Transverse colon (tissue), 4 donors: Measurements from ENCODE around the gene MEG3.

ENCODE experiments used
- CTCF ChIP-seq, 5 experiments: fragments of 200-600 bp in 3 of 5; fragments of 450-650 bp in 2 of 5; sonication (generic) in 3 of 5; IDR thresholded peaks; 1 replicate in 2 of 5; 2 replicates in 3 of 5; pipeline ENCODE4 v1.5.1; 2016 to 2017; ENCODE audit warnings: antibody characterized with exemption in 5 of 5, inconsistent platforms in 3 of 5, mild to moderate bottlenecking in 2 of 5, moderate library complexity in 1 of 5
- POLR2A ChIP-seq: fragments of 450-650 bp; IDR thresholded peaks from one replicate; pipeline ENCODE4 v1.6.1; 2016; ENCODE audit warnings: antibody characterized with exemption, mild to moderate bottlenecking, moderate library complexity
- POLR2AphosphoS5 ChIP-seq, 3 donors: sonication (generic); formaldehyde crosslinking; IDR thresholded peaks; one replicate each; pipeline ENCODE4 v1.6.1; 2016; ENCODE audit warnings: antibody characterized with exemption in 3 of 3

DNA sequence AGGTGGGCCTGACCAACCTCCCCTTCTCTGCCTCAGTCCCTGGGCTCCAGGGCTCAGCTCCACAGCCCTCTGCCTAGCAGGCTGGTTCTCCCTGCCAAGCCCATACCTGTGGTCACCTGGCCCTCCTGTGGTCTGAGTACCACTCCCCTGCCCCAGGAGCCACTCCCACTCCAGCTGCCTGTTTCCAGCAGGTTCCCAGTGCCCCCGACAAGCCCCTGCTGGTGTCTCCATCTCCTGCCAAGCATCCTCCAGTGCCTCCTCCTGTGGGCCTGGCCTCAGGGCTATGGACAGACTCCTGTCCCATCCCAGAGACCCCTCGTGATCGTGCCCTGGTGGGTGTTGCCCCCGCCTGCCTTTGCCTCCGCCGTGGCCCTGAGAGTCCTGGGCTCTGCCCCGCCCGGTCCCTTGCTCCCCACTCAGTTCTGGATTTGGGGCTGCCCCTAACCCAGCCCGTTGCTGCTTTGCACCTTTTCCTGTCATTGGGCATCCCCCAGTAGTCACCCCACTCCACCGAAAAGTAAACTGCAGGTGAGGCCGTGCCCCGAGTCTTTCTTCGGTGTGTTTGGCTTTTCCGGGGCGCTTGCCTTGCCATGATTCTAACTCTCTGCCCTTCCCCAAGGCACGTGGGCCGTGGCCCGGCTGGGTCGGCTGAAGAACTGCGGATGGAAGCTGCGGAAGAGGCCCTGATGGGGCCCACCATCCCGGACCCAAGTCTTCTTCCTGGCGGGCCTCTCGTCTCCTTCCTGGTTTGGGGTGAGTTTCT lies 9.8 kb downstream of the MEG3 start:
- TF ChIP-seq CTCF (IDR thresholded peaks at IDR 0.05) (no peak), POLR2A (no peak), POLR2AphosphoS5 (IDR thresholded peaks at IDR 0.05) (no peak)
